ENCODE data around the gene KRTAP13-4.

KRTAP13-4 gene

GRCh38 chr21:30434033-30434631, 4.1 kb downstream of the KRTAP13-4 start:
- no peak overlapping the region for H3K9ac ChIP-seq
- H3K4me1 ChIP-seq: no peaks in the 10 kb centered on the region
- H3K79me2 ChIP-seq: no peaks in the 10 kb centered on the region
- no peak overlapping the region for H3K27ac ChIP-seq
- H3K4me3 ChIP-seq (ENCODE audit: low read depth, low read length): no peak overlapping the region
- H3K9me3 ChIP-seq (ENCODE audit: control insufficient read depth, low read length): no peaks in the 10 kb centered on the region
- H3K36me3 ChIP-seq (ENCODE audit: control insufficient read depth, insufficient read depth, low read length): no peaks in the 10 kb centered on the region
- no peak for TF ChIP-seq CTCF (IDR thresholded peaks at IDR 0.05)
- no peak overlapping the region for H2AFZ ChIP-seq
- H3K27me3 ChIP-seq (ENCODE audit: control insufficient read depth, insufficient read depth, low read length): no peaks in the 10 kb centered on the region
- H3K4me2 ChIP-seq (ENCODE audit: low read length): no peak overlapping the region

- no peak overlapping the region for H3K4me2 ChIP-seq (ENCODE audit: low read length)
- H2AFZ ChIP-seq: no peak overlapping the region
- no peaks in the 10 kb centered on the region for H3K36me3 ChIP-seq (ENCODE audit: control insufficient read depth, insufficient read depth, low read length)
- H3K79me2 ChIP-seq: no peaks in the 10 kb centered on the region
- TF ChIP-seq CTCF (IDR thresholded peaks at IDR 0.05): no peak
- no peak overlapping the region for H3K9ac ChIP-seq
- no peaks in the 10 kb centered on the region for H3K27me3 ChIP-seq (ENCODE audit: control insufficient read depth, insufficient read depth, low read length)
- H3K4me1 ChIP-seq: no peaks in the 10 kb centered on the region
- no peak overlapping the region for H3K4me3 ChIP-seq (ENCODE audit: low read depth, low read length)
- no peak overlapping the region for H3K27ac ChIP-seq
- H3K9me3 ChIP-seq (ENCODE audit: control insufficient read depth, low read length): no peaks in the 10 kb centered on the region
Measured at GRCh38 chr21:30437010-30437565, 7.1 kb downstream of the KRTAP13-4 start.

GRCh38 chr21:30439975-30440374, 10.0 kb downstream of the KRTAP13-4 start, which contains the start of gene KRTAP15-1:
Gene KRTAP15-1, plus strand, starts transcription at chr21:30440275. Its CDS starts 53 bp downstream, at chr21:30440328.
- Histone ChIP-seq H3K4me3 (ENCODE audit: low read depth, low read length) (no peak within 1 kb of the TSS), H3K9ac (no peak within 1 kb of the TSS), H3K9me3 (ENCODE audit: control insufficient read depth, low read length) (no peaks in the 10 kb centered on the region), H3K27ac (no peak within 1 kb of the TSS), H3K4me2 (ENCODE audit: low read length) (no peak within 1 kb of the TSS), H2AFZ (no peak within 1 kb of the TSS), H3K4me1 (no peaks in the 10 kb centered on the region), H3K36me3 (ENCODE audit: control insufficient read depth, insufficient read depth, low read length) (no peaks in the 10 kb centered on the region), H3K79me2 (no peaks in the 10 kb centered on the region), H3K27me3 (ENCODE audit: control insufficient read depth, insufficient read depth, low read length) (no peaks in the 10 kb centered on the region)
- no peak for TF ChIP-seq CTCF (IDR thresholded peaks at IDR 0.05)

- Histone ChIP-seq H3K4me3 (ENCODE audit: low read depth, low read length) (no peak overlapping the region), H2AFZ (no peak overlapping the region), H3K27me3 (ENCODE audit: control insufficient read depth, insufficient read depth, low read length) (no peaks in the 10 kb centered on the region), H3K4me2 (ENCODE audit: low read length) (no peak overlapping the region), H3K79me2 (no peaks in the 10 kb centered on the region), H3K27ac (no peak overlapping the region), H3K9ac (no peak overlapping the region), H3K36me3 (ENCODE audit: control insufficient read depth, insufficient read depth, low read length) (no peaks in the 10 kb centered on the region), H3K4me1 (no peaks in the 10 kb centered on the region), H3K9me3 (ENCODE audit: control insufficient read depth, low read length) (no peaks in the 10 kb centered on the region)
- no peak for TF ChIP-seq CTCF (IDR thresholded peaks at IDR 0.05)
Measured at GRCh38 chr21:30443226-30443625, 13.2 kb downstream of the KRTAP13-4 start.

- Histone ChIP-seq H3K27me3 (ENCODE audit: control insufficient read depth, insufficient read depth, low read length) (no peaks in the 10 kb centered on the region), H2AFZ (no peak overlapping the region), H3K79me2 (no peaks in the 10 kb centered on the region), H3K4me2 (ENCODE audit: low read length) (no peak overlapping the region), H3K27ac (no peak overlapping the region), H3K4me1 (no peaks in the 10 kb centered on the region), H3K9me3 (ENCODE audit: control insufficient read depth, low read length) (no peaks in the 10 kb centered on the region), H3K36me3 (ENCODE audit: control insufficient read depth, insufficient read depth, low read length) (no peaks in the 10 kb centered on the region), H3K4me3 (ENCODE audit: low read depth, low read length) (no peak overlapping the region), H3K9ac (no peak overlapping the region)
- TF ChIP-seq CTCF (IDR thresholded peaks at IDR 0.05): no peak
Measured at GRCh38 chr21:30444204-30444603, 14.2 kb downstream of the KRTAP13-4 start.

All from parathyroid adenoma (tissue), 2 donors.